GM19099 (cell line): ENCODE measurements around the gene UBAC1.

Source experiments
- POLR2A ChIP-seq: IDR thresholded peaks from 3 replicates; pipeline ENCODE4 v1.6.1; 2011; ENCODE audit warnings: low read depth; ENCODE audit not compliant: insufficient read length; ENCODE audit errors: extremely low read depth

The UBAC1 gene

GRCh38 chr9:135986605-135987004 lies 25.4 kb upstream of the UBAC1 start:
- no peak for TF ChIP-seq POLR2A

- TF ChIP-seq POLR2A: no peak
These were observed 24.7 kb upstream of the UBAC1 start for GRCh38 chr9:135985889-135986288.

GRCh38 chr9:135985459-135985774 lies 24.2 kb upstream of the UBAC1 start:
- TF ChIP-seq POLR2A: no peak

GRCh38 chr9:135984072-135984710 lies 23.0 kb upstream of the UBAC1 start:
- no peak for TF ChIP-seq POLR2A

GRCh38 chr9:135983208-135984071 lies 22.3 kb upstream of the UBAC1 start:
- no peak for TF ChIP-seq POLR2A

GRCh38 chr9:135982499-135983207 lies 21.5 kb upstream of the UBAC1 start:
- TF ChIP-seq POLR2A: no peak

- no peak for TF ChIP-seq POLR2A
These were observed 19.9 kb upstream of the UBAC1 start for GRCh38 chr9:135980926-135981630.

- TF ChIP-seq POLR2A: no peak
These were observed 18.5 kb upstream of the UBAC1 start for GRCh38 chr9:135979547-135980166.

- no peak for TF ChIP-seq POLR2A
These were observed 17.7 kb upstream of the UBAC1 start for GRCh38 chr9:135978642-135979546.

GRCh38 chr9:135976944-135977343 lies 15.8 kb upstream of the UBAC1 start:
- TF ChIP-seq POLR2A: no peak

- TF ChIP-seq POLR2A: no peak
These were observed 15.4 kb upstream of the UBAC1 start for GRCh38 chr9:135976531-135976930.

- no peak for TF ChIP-seq POLR2A
These were observed 14.7 kb upstream of the UBAC1 start for GRCh38 chr9:135975834-135976233.

- TF ChIP-seq POLR2A: no peak
These were observed 13.0 kb upstream of the UBAC1 start for GRCh38 chr9:135974220-135974573.
